Common myeloid progenitor, CD34-positive (primary cell): ENCODE data around the gene PTRH1.

Experiments
- CTCF ChIA-PET: fragments of 350-600 bp; sonication (Branson Sonifier 250); formaldehyde crosslinking; loops from one replicate; lab custom pipeline; 2021; ENCODE audit warnings: antibody characterized with exemption; lab: Charles Lee
- POLR2A ChIA-PET: fragments of 350-600 bp; sonication (Branson Sonifier 250); formaldehyde crosslinking; loops from one replicate; lab custom pipeline; 2021; ENCODE audit warnings: antibody characterized with exemption; lab: Charles Lee
- DNase-seq, 3 donors: peaks; one replicate each; pipeline versions ENCODE4 v3.0.0 to v3.0.0-alpha.2; 2013
- H3K27ac ChIP-seq, 2 experiments: 1 replicate in 1 of 2; 2 replicates in 1 of 2; pipeline ENCODE4 v1.7.0; 2013; ENCODE audit warnings: inconsistent platforms in 2 of 2, low read length in 2 of 2, mild to moderate bottlenecking in 2 of 2, low read depth in 1 of 2, moderate library complexity in 1 of 2; ENCODE audit not compliant: severe bottlenecking in 2 of 2, insufficient read depth in 1 of 2, poor library complexity in 1 of 2
- H3K27me3 ChIP-seq, 5 experiments: replicated peaks in 2 of 5; 1 replicate in 3 of 5; 2 replicates in 2 of 5; pipeline versions ENCODE4 v1.6.1 to v1.7.0; 2013; ENCODE audit warnings: low read length in 4 of 5, mild to moderate bottlenecking in 2 of 5, moderate library complexity in 2 of 5, inconsistent platforms in 1 of 5; ENCODE audit not compliant: insufficient read depth in 5 of 5, control insufficient read depth in 4 of 5
- H3K36me3 ChIP-seq, 4 experiments: 1 replicate in 2 of 4; 2 replicates in 2 of 4; pipeline versions ENCODE4 v1.6.1 to v1.7.0; 2013; ENCODE audit warnings: low read length in 3 of 4, control low read depth in 1 of 4, mild to moderate bottlenecking in 1 of 4; ENCODE audit not compliant: control insufficient read depth in 4 of 4, insufficient read depth in 4 of 4
- H3K4me1 ChIP-seq, 4 experiments: 1 replicate in 3 of 4; 2 replicates in 1 of 4; pipeline versions ENCODE4 v1.6.1 to v1.7.1; 2013; ENCODE audit warnings: low read length in 3 of 4, mild to moderate bottlenecking in 3 of 4, control low read depth in 1 of 4, inconsistent platforms in 1 of 4, moderate library complexity in 1 of 4; ENCODE audit not compliant: control insufficient read depth in 4 of 4, insufficient read depth in 4 of 4; ENCODE audit errors: control extremely low read depth in 1 of 4
- H3K4me3 ChIP-seq, 7 experiments: 1 replicate in 4 of 7; 2 replicates in 3 of 7; pipeline versions ENCODE4 v1.5.1 to v1.7.0; 2013; ENCODE audit warnings: mild to moderate bottlenecking in 7 of 7, low read length in 6 of 7, moderate library complexity in 6 of 7, inconsistent platforms in 2 of 7, low read depth in 2 of 7, control low read depth in 1 of 7; ENCODE audit not compliant: insufficient read depth in 4 of 7, control insufficient read depth in 1 of 7; ENCODE audit errors: extremely low read depth in 1 of 7
- H3K9me3 ChIP-seq, 5 experiments: 1 replicate in 4 of 5; 2 replicates in 1 of 5; pipeline versions ENCODE4 v1.6.1 to v1.7.1; 2013; ENCODE audit warnings: low read length in 4 of 5, mild to moderate bottlenecking in 2 of 5, inconsistent platforms in 1 of 5, low read depth in 1 of 5, moderate library complexity in 1 of 5; ENCODE audit not compliant: control insufficient read depth in 4 of 5, insufficient read depth in 2 of 5; ENCODE audit errors: control extremely low read depth in 1 of 5
- WGBS: methylation state at CpG from one replicate; pipeline ENCODE4 v1.1.5; 2013; ENCODE audit not compliant: insufficient coverage; 5-methylcytosine and 5-hydroxymethylcytosine counted together

The PTRH1 gene

DNA sequence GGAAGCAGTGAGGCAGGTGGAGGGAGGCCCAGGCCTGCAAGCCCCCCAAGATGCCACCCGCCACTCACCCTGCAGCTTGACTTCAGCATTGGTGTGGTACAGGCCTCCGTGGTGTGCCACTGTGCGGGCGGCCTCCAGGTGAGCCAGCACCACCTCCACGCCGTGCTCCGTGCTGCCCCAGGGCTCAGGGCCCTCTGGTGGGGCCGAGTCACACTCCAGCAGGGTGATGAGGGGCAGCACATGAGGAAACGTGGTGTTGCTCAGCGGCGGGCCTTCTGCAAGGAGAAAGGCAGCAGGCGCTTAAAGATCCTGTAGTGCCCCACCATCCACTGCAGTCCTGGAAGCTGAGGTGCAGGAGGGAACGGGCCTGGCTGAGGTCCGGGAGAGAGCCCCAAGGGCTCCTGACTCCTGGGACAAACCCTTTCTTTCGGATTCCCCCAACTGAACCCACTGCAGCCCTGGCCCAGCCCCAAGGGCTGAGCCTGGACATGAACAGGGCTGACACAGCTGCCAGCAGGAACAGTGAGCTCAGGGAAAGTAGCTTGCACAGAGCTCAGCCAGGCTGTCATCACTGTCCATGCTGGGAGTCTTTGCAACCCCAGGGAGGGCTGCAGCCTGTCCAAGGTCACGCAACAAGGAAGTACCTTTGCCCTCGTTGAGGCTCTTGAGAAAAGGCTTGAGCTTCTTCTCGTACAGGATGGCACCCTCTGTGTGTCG is 24.3 kb upstream of the PTRH1 start:
- DNase-seq = no peak
- Histone ChIP-seq H3K4me1 (peaks cover 0 to 9% (median 7%) of the 10 kb centered on the region in 4 experiments), H3K27ac (peak overlapping the region in 1 of 2 experiments; percentile 14), H3K9me3 (no peaks in the 10 kb centered on the region), H3K27me3 (no peaks in the 10 kb centered on the region), H3K4me3 (no peak overlapping the region), H3K36me3 (peaks cover 12 to 66% (median 40%) of the 10 kb centered on the region in 4 experiments)
- ChIA-PET POLR2A (no interaction called here), CTCF (interaction anchor here (0.8 to 1.8 kb wide), 4 partner anchors 22 to 181 kb away, joined by 3 to 8 read pairs (median 4); partner anchors contain the start of gene CDK9)
- WGBS = 98% methylated on average over 15 of the region's 19 CpGs

DNA sequence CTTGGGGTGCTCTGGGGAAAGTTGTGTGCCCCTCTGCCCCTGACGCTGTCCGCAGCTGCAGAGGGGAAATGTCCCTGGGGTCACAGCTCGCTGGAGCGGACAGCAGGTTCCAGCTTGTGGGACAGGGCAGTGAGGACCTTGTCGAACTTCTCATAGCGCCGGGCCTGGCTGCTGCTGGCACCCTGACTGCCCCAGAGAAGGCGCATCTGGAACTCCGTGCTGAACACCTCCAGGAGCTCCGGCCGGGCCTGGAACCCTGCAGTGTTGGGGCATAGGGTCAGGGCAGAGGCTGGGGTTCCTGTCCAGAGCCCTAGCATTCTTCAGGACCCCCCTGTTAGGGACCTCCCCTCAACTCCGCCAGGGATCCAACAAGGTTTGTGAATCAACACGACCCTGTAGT is 23.2 kb upstream of the PTRH1 start:
- WGBS = 100% methylated on average over 11 of the region's 13 CpGs
- no peak overlapping the region for H3K4me3 ChIP-seq
- peaks cover 0 to 17% (median 15%) of the 10 kb centered on the region in 4 experiments for H3K4me1 ChIP-seq
- no peaks in the 10 kb centered on the region for H3K9me3 ChIP-seq
- H3K27me3 ChIP-seq = no peaks in the 10 kb centered on the region
- no peak overlapping the region for H3K27ac ChIP-seq
- no peak for DNase-seq
- CTCF ChIA-PET = no interaction called here
- H3K36me3 ChIP-seq = peaks cover 9 to 56% (median 33%) of the 10 kb centered on the region in 4 experiments
- POLR2A ChIA-PET = no interaction called here

DNA sequence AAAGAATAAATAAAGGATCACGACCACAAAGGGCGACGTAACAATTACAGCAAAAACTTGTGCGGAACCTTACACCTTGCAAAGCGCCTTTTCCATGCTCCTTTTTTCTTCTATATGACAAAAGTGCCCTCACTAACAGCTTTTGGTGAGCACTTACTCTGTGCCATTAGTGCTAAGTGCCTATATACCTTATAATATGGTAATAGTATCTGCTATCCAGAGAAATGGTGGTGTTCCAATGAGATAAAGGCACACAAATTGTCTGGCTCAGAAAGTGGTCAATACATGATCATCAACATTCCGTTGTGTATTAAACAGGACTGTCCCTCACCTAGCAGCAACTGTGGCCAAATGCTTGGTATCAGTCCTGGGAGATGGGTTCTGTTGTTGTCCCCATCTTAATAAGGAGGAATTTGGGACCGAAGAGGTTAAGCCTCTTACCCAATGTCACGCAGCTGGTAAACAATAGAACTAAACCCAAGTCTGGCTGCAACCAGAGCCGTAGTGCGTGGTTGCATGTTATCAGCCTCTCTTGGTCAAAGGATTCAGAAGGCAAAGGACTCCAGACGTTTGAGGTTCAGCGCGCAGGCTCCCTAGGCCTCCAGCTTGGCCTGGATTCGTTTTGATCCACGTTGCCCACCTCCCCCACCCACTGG is 20.2 kb upstream of the PTRH1 start:
- peak overlapping the region in 2 of 7 experiments; percentile 55 to 84 for H3K4me3 ChIP-seq

DNA sequence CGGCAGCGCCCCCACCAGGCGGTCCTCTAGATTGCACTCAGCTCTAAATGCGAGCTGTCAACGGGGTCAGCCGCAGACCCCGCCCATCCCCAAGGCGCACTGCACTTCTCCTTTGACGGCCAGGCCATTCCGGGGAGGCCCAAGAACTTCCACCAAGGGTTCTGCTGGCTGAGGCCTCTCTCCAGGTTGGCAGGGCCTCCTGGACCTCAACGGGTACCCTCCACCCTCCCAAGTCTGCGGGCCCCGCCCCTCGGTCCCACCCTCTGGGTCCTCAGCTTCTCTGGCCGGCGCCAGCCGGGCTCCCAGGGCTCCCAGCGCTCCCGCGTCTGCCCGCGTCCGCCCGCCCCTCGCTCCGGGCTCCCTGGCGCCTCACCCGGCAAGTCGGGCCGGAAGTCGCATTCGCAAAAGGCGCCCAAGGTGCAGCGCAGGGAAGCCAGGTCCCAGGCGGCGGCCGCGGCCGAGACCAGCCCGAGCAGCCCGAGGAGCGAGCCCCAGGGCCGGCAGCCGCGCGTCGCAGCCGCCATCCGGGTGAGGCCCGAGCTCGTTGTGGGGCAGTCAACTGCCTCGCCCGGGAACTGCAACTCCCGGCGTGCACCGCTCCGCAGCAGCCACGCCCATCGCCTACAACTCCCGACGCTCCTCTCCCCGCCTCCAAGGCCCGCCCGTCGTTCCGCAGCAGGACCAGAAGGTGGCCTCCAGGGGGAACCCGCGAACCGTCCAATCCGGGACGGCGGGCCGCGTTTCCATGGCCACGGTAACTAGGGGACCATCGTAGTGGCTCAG is 19.5 kb upstream of the PTRH1 start, which contains the start of gene TOR2A:
TOR2A (minus strand) TSS at position 548 of the 783 bp plus-strand sequence; CDS start at position 524, 24 bp downstream.
- Histone ChIP-seq H3K4me3 (peak within 1 kb of the TSS; percentile 53 to 87 (median 71)), H3K9me3 (no peaks in the 10 kb centered on the region), H3K4me1 (peaks cover 0 to 22% (median 15%) of the 10 kb centered on the region in 4 experiments), H3K27me3 (no peaks in the 10 kb centered on the region), H3K27ac (peak within 1 kb of the TSS; percentile 87 to 88), H3K36me3 (peaks cover 4 to 37% (median 25%) of the 10 kb centered on the region in 4 experiments)
- 0% methylated on average over 74 of the region's 76 CpGs for WGBS
- ChIA-PET CTCF (interaction anchor here (0.7 to 2.7 kb wide), 46 partner anchors 9 to 520 kb away, joined by 3 to 15 read pairs (median 4); partner anchors contain the start of genes PTRH1, ST6GALNAC6 and TTC16), POLR2A (interaction anchor here (0.6 to 1.9 kb wide), 5 partner anchors 10 to 58 kb away, joined by 3 to 12 read pairs (median 5); partner anchors contain the start of genes CDK9, PTRH1 and TTC16)
- DNase-seq = peak; percentile 98 to 99 (median 99)

More for the DNA sequence above, 20.2 kb upstream of the PTRH1 start:
- H3K27me3 ChIP-seq = no peaks in the 10 kb centered on the region
- H3K36me3 ChIP-seq = peaks cover 7 to 41% (median 29%) of the 10 kb centered on the region in 4 experiments
- DNase-seq = peak in 2 of 3 donors; percentile 30 to 35
- peaks cover 0 to 22% (median 15%) of the 10 kb centered on the region in 4 experiments for H3K4me1 ChIP-seq
- 58% methylated on average over 14 of the region's 15 CpGs for WGBS
- H3K9me3 ChIP-seq = no peaks in the 10 kb centered on the region
- CTCF ChIA-PET = interaction anchor here (0.7 to 2.7 kb wide), 22 partner anchors 22 to 232 kb away, joined by 3 to 14 read pairs (median 4); partner anchors contain the start of gene ST6GALNAC6
- peak overlapping the region; percentile 87 to 88 for H3K27ac ChIP-seq
- POLR2A ChIA-PET = interaction anchor here (0.6 to 1.9 kb wide), 4 partner anchors 9 to 57 kb away, joined by 3 to 12 read pairs (median 6); partner anchors contain the start of genes CDK9, PTRH1 and TTC16

DNA sequence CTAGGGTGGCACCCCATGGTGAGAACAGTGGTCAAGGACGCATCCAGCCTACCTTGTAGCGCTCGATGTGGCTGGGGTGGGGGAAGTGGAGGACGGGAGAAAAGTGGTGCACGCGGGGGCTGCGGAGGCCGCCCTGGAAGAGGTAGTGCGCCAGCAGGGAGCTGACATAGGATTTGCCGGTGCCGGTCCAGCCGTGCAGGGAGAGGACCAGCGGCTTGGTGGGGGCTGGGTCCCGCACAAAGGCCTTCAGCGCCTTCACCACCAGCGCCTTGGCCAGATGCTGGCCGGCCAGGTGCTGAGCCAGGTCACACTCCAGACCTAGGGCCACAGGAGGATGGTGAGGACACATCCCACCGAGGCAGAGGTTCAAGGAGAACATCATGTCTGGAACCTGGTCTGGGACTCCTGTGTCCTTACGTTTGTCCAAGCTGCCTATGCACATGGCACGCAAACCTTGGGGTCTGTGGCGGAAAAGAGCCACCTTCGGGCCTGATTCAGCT is 18.8 kb upstream of the PTRH1 start:
- CTCF ChIA-PET = interaction anchor here (0.7 to 2.7 kb wide), 41 partner anchors 10 to 519 kb away, joined by 3 to 15 read pairs (median 4); partner anchors contain the start of genes PTRH1, ST6GALNAC6 and TTC16
- H3K9me3 ChIP-seq = no peaks in the 10 kb centered on the region
- POLR2A ChIA-PET = interaction anchor here (1.0 to 1.9 kb wide), 3 partner anchors 10 to 50 kb away, joined by 4 to 12 read pairs (median 5); partner anchors contain the start of genes CDK9, PTRH1 and TTC16
- DNase-seq = no peak
- H3K27ac ChIP-seq = peak overlapping the region in 1 of 2 experiments; percentile 88
- peaks cover 4 to 30% (median 19%) of the 10 kb centered on the region in 4 experiments for H3K36me3 ChIP-seq
- peak overlapping the region; percentile 53 to 87 (median 71) for H3K4me3 ChIP-seq
- 69% methylated on average over 21 of the region's 22 CpGs for WGBS
- H3K27me3 ChIP-seq = no peaks in the 10 kb centered on the region
- H3K4me1 ChIP-seq = peaks cover 0 to 22% (median 15%) of the 10 kb centered on the region in 4 experiments

DNA sequence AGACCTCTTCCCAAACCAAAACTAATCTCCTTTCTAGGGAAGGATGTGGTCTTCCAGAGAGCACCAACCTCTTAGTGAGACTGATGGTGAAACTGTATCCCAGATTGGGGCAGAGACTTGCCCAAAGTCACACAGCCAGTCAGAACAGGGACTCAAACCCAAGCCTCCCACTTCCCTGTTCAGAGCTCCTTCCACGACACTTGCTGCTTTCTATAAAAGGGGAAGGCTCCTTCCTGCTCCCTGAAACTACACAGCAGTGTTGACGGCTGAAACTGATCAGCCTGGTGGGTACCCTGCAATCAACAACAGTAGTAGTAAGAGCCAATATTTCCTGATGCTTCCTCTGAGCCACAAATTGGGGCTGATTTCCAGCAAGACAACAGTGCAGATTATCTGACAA is 18.2 kb upstream of the PTRH1 start:
- Histone ChIP-seq H3K9me3 (no peaks in the 10 kb centered on the region), H3K27ac (no peak overlapping the region)

More for the DNA sequence above, 18.2 kb upstream of the PTRH1 start:
- 79% methylated on average over 2 of the region's 2 CpGs for WGBS
- Histone ChIP-seq H3K36me3 (peaks cover 3 to 24% (median 16%) of the 10 kb centered on the region in 4 experiments), H3K4me3 (no peak overlapping the region), H3K27me3 (no peaks in the 10 kb centered on the region), H3K4me1 (peaks cover 0 to 22% (median 15%) of the 10 kb centered on the region in 4 experiments)
- ChIA-PET POLR2A (interaction anchor here (0.7 kb wide), 1 partner anchor 46 kb away, joined by 5 read pairs; no protein-coding TSS in a partner anchor), CTCF (interaction anchor here (0.8 to 2.7 kb wide), 11 partner anchors 18 to 233 kb away, joined by 3 to 14 read pairs (median 4); partner anchors contain the start of genes PTRH1 and TTC16)
- no peak for DNase-seq
